A549 treated with DMSO at 1 μM for 4 hours (cell line): ENCODE data around the gene NAE1. TPM values are rescaled to one million over a fixed set of nuclear protein-coding genes. Genes with fewer than 3 reads are reported as not detected.

Experiments used
- total RNA-seq: library from RNA; stranded (reverse); fragments of 200-300 nt; extraction: Qiagen RNA extraction; gene quantifications from 5 replicates; pipeline ENCODE4 v1.2.3, GENCODE V29; 2022; ENCODE audit warnings: low read depth

Gene NAE1
- total RNA-seq: 66.3 to 74.9 TPM (median 71.6 TPM) in 5 replicates

GRCh38 chr16:66830422-66831404, at the start of gene NAE1:
TSS of gene NAE1 (minus strand) at chr16:66830976. CDS start at chr16:66830899, 77 bp downstream.

GRCh38 chr16:66844342-66845079, 13.7 kb upstream of the NAE1 start, which contains the start of gene CA7:
TSS of gene CA7 (plus strand) at chr16:66844414. CDS start at chr16:66844488, 74 bp downstream.

GRCh38 chr16:66801320-66802105, 29.3 kb downstream of the NAE1 start, which contains the start of gene TERB1:
TSS of gene TERB1 (minus strand) at chr16:66801584. CDS start at chr16:66796798, 4,786 bp downstream.

Other genes with a start within 250 kb of the NAE1 start
- 71.0 to 78.0 TPM (median 76.7 TPM) in 5 replicates for gene CMTM3, start 226.3 kb downstream of the NAE1 start, total RNA-seq
- 23.9 to 40.7 TPM (median 34.9 TPM) in 5 replicates for gene CMTM4, start 134.2 kb downstream of the NAE1 start, total RNA-seq
- 47.0 to 57.1 TPM (median 56.7 TPM) in 5 replicates for gene DYNC1LI2, start 79.4 kb downstream of the NAE1 start, total RNA-seq
- gene TERB1, start 29.4 kb downstream of the NAE1 start, total RNA-seq: 0.03 to 0.17 TPM in 2 of 5 replicates, not detected in the others
- gene CA7, start 13.4 kb upstream of the NAE1 start, total RNA-seq: 0.05 to 0.08 TPM in 2 of 5 replicates, not detected in the others
- gene PDP2, start 49.5 kb upstream of the NAE1 start, total RNA-seq: 5.5 to 7.8 TPM (median 6.3 TPM) in 5 replicates
- 0.15 to 0.26 TPM (median 0.16 TPM) in 5 replicates for gene CDH16, start 87.9 kb upstream of the NAE1 start, total RNA-seq
- 9.6 to 19.5 TPM (median 11.4 TPM) in 5 replicates for gene RRAD, start 94.6 kb upstream of the NAE1 start, total RNA-seq
- gene CIAO2B, start 103.4 kb upstream of the NAE1 start, total RNA-seq: 131 to 174 TPM (median 163 TPM) in 5 replicates
- 27.9 to 31.7 TPM (median 28.9 TPM) in 5 replicates for gene CES2, start 104.5 kb upstream of the NAE1 start, total RNA-seq
- 1.7 to 2.1 TPM (median 2.1 TPM) in 5 replicates for gene CES3, start 130.3 kb upstream of the NAE1 start, total RNA-seq
- gene CES4A, start 157.6 kb upstream of the NAE1 start, total RNA-seq: 1.2 to 2.1 TPM (median 1.7 TPM) in 5 replicates
- 49.8 to 56.1 TPM (median 50.4 TPM) in 5 replicates for gene CBFB, start 198.2 kb upstream of the NAE1 start, total RNA-seq